Cardiac fibroblast (primary cell): Measurements from ENCODE around the gene SPDYE6.

Experiments
- DNase-seq, 2 donors: peaks; one replicate each; pipeline versions ENCODE4 v3.0.0 to v3.0.0-alpha.2; 2010; ENCODE audit warnings: low read depth in 2 of 2
- H3K4me3 ChIP-seq, 2 donors: replicated peaks in 1 of 2; 1 replicate in 1 of 2; 2 replicates in 1 of 2; pipeline ENCODE4 v1.5.1; 2011; ENCODE audit warnings: low read depth in 2 of 2, low read length in 2 of 2, mild to moderate bottlenecking in 2 of 2, moderate library complexity in 1 of 2
- CTCF ChIP-seq: IDR thresholded peaks from one replicate; pipeline ENCODE4 v1.5.1; 2011; ENCODE audit warnings: low read depth, mild to moderate bottlenecking, low read length, inconsistent platforms

The SPDYE6 gene

GRCh38 chr7:102320601-102321350 lies 35.5 kb downstream of the SPDYE6 start:
- no peak for TF ChIP-seq CTCF
- no peak for DNase-seq
- H3K4me3 ChIP-seq, result no peak overlapping the region

DNA sequence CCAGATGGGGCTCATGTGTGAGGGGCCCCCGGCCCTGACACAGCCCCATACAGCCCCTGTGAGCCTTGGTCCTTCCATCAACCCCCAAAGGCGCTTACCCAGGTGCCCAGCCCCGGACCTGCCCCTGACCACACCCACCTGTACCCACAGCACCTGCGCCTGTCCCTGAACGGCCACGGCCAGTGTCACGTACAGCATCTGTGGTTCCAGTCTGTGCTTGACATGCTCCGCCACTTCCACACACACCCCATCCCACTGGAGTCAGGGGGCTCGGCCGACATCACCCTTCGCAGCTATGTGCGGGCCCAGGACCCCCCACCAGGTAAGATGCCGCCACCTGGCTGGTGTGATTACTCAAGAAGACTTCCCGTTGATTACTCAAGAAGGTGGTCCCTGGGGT lies 36.1 kb downstream of the SPDYE6 start:
- TF ChIP-seq CTCF, result no peak
- no peak for DNase-seq
- no peak overlapping the region for H3K4me3 ChIP-seq

- TF ChIP-seq CTCF, result no peak
- no peak overlapping the region for H3K4me3 ChIP-seq
- no peak for DNase-seq
These were observed 36.6 kb downstream of the SPDYE6 start for GRCh38 chr7:102319671-102320070.

DNA sequence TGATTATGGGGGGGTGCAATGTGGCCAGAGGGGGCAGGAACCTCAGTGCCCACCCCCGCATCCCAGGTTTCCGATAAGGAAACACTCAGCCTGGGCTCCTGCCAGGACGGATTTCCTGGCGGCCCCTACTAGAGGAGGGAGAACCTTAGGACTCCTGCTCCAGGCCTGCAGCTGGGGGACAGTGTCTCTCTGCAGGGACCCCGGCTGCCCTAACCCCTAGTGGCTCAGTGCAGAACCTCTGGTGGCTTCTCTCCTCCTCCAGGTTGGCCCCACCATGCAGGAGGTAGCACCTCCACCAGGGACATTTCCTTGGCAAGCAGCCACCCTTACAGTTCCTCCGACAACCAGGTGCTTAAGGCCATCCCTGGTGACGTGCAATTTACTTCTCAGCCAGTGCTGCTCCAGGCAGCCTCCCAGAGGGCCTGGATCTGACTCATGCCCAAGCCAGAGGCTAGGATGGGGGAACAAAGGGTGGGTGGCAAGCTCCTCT lies 37.7 kb downstream of the SPDYE6 start:
- no peak overlapping the region for H3K4me3 ChIP-seq
- TF ChIP-seq CTCF, result peak; percentile 12
- peak; percentile 32 to 49 for DNase-seq

- TF ChIP-seq CTCF, result no peak
- no peak for DNase-seq
- H3K4me3 ChIP-seq, result no peak overlapping the region
These were observed 38.8 kb downstream of the SPDYE6 start for GRCh38 chr7:102317231-102318059.

GRCh38 chr7:102313997-102314780 lies 42.1 kb downstream of the SPDYE6 start:
- TF ChIP-seq CTCF, result no peak
- DNase-seq, result no peak
- H3K4me3 ChIP-seq, result no peak overlapping the region
